WTC11 (cell line): Measurements from ENCODE around the gene ADAM29.

Source experiments
- CREM ChIP-seq: sonication (generic); formaldehyde crosslinking; IDR thresholded peaks from 2 replicates; pipeline ENCODE4 v1.8.1; 2022; ENCODE audit warnings: mild to moderate bottlenecking, missing genetic modification reagents, moderate library complexity
- CTCF ChIP-seq: fragments of 200-600 bp; IDR thresholded peaks from 2 replicates; pipeline ENCODE4 v1.8.0; 2022; ENCODE audit warnings: antibody characterized with exemption
- E2F1 ChIP-seq: sonication (generic); formaldehyde crosslinking; IDR thresholded peaks from 2 replicates; pipeline ENCODE4 v1.8.0; 2022; ENCODE audit warnings: mild to moderate bottlenecking, missing genetic modification reagents
- E2F5 ChIP-seq: sonication (generic); formaldehyde crosslinking; IDR thresholded peaks from 2 replicates; pipeline ENCODE4 v1.8.1; 2022; ENCODE audit warnings: mild to moderate bottlenecking, moderate library complexity, missing genetic modification reagents
- ESRRA ChIP-seq: sonication (generic); formaldehyde crosslinking; IDR thresholded peaks from 2 replicates; pipeline ENCODE4 v1.8.1; 2022; ENCODE audit warnings: mild to moderate bottlenecking, missing genetic modification reagents, borderline replicate concordance
- FOXJ3 ChIP-seq: sonication (generic); formaldehyde crosslinking; IDR thresholded peaks from 2 replicates; pipeline ENCODE4 v1.9.0; 2021; ENCODE audit warnings: missing genetic modification reagents, mild to moderate bottlenecking, borderline replicate concordance
- MYBL2 ChIP-seq: sonication (generic); formaldehyde crosslinking; IDR thresholded peaks from 2 replicates; pipeline ENCODE4 v1.8.1; 2023; ENCODE audit warnings: mild to moderate bottlenecking, moderate library complexity, missing genetic modification reagents
- NFYB ChIP-seq: sonication (generic); formaldehyde crosslinking; conservative IDR thresholded peaks from 2 replicates; pipeline ENCODE4 v1.8.0; 2022; ENCODE audit warnings: low read depth, missing genetic modification reagents
- ZNF532 ChIP-seq: fragments of 250-450 bp; sonication (Bioruptor Pico); IDR thresholded peaks from 2 replicates; pipeline ENCODE4 v1.9.0; 2021; ENCODE audit warnings: mild to moderate bottlenecking, borderline replicate concordance
- ZSCAN18 ChIP-seq: fragments of 250-450 bp; sonication (Bioruptor Pico); IDR thresholded peaks from 2 replicates; pipeline ENCODE4 v2.1.2; 2022; ENCODE audit warnings: mild to moderate bottlenecking, moderate library complexity

GRCh38 chr4:174983128-174983750 lies 65.1 kb downstream of the ADAM29 start:
- TF ChIP-seq ZSCAN18 (CRISPR knock-in tag) (no peak), NFYB (CRISPR knock-in tag) (no peak), CTCF (no peak), E2F1 (CRISPR knock-in tag) (no peak), CREM (no peak), MYBL2 (CRISPR knock-in tag) (no peak), ZNF532 (no peak), ESRRA (CRISPR knock-in tag) (no peak), FOXJ3 (CRISPR knock-in tag) (no peak), E2F5 (CRISPR knock-in tag) (no peak)
